ENCODE data around the gene ZFYVE19.

DNA sequence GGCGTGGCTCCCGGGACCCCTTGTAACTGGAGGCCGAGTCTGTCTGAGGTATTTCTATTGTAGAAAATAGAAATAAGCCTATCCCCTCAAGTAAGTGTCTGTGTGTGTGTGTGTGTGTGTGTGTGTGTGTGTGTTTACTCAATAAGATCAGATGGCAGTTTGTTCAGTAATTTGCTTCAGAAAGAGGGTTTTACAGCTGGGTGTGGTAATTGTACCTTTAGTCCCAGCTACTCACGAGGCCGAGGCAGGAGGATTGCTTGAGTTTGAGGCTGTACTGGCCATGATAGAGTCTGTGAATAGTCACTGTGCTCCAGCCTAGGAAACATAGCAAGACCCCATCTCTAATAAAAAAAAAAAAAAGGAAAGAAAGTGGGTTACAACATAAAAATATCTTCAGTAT lies 45.6 kb downstream of the ZFYVE19 start:
- TF ChIP-seq, protein P1, sequence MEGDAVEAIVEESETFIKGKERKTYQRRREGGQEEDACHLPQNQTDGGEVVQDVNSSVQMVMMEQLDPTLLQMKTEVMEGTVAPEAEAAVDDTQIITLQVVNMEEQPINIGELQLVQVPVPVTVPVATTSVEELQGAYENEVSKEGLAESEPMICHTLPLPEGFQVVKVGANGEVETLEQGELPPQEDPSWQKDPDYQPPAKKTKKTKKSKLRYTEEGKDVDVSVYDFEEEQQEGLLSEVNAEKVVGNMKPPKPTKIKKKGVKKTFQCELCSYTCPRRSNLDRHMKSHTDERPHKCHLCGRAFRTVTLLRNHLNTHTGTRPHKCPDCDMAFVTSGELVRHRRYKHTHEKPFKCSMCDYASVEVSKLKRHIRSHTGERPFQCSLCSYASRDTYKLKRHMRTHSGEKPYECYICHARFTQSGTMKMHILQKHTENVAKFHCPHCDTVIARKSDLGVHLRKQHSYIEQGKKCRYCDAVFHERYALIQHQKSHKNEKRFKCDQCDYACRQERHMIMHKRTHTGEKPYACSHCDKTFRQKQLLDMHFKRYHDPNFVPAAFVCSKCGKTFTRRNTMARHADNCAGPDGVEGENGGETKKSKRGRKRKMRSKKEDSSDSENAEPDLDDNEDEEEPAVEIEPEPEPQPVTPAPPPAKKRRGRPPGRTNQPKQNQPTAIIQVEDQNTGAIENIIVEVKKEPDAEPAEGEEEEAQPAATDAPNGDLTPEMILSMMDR (IDR thresholded peaks at IDR 0.05): no peak
- TF ChIP-seq POLR2A (IDR thresholded peaks at IDR 0.05): no peak
